ENCODE data around the gene KDM4B.

The KDM4B gene

GRCh38 chr19:5042556-5042955, 73.6 kb downstream of the KDM4B start:
- POLR2A ChIA-PET: interaction anchor here (0.7 kb wide), 1 partner anchor 10 kb away, joined by 3 read pairs; no protein-coding TSS in a partner anchor
- DNase-seq (ENCODE audit: extremely low spot score): no peak
- TF ChIP-seq CTCF (IDR thresholded peaks at IDR 0.05; ENCODE audit: control extremely low read depth, extremely low read depth, low read depth, missing control alignments): no peak
- CTCF ChIA-PET: interaction anchor here (1.7 kb wide), 1 partner anchor 11 kb away, joined by 5 read pairs; no protein-coding TSS in a partner anchor

GRCh38 chr19:5045029-5045428, 76.1 kb downstream of the KDM4B start:
- CTCF ChIA-PET: interaction anchor here (1.2 to 3.0 kb wide), 3 partner anchors 12 to 133 kb away, joined by 3 to 10 read pairs (median 4); no protein-coding TSS in a partner anchor
- no peak for DNase-seq (ENCODE audit: extremely low spot score)
- no peak for TF ChIP-seq CTCF (IDR thresholded peaks at IDR 0.05; ENCODE audit: control extremely low read depth, extremely low read depth, low read depth, missing control alignments)
- POLR2A ChIA-PET: no interaction called here

GRCh38 chr19:5045956-5046338, 77.0 kb downstream of the KDM4B start:
- POLR2A ChIA-PET: no interaction called here
- no peak for DNase-seq (ENCODE audit: extremely low spot score)
- CTCF ChIA-PET: interaction anchor here (1.2 to 3.0 kb wide), 5 partner anchors 15 to 134 kb away, joined by 3 to 10 read pairs (median 4); no protein-coding TSS in a partner anchor
- no peak for TF ChIP-seq CTCF (IDR thresholded peaks at IDR 0.05; ENCODE audit: control extremely low read depth, extremely low read depth, low read depth, missing control alignments)

- no peak for TF ChIP-seq CTCF (IDR thresholded peaks at IDR 0.05; ENCODE audit: control extremely low read depth, extremely low read depth, low read depth, missing control alignments)
- CTCF ChIA-PET: interaction anchor here (1.3 to 3.0 kb wide), 4 partner anchors 15 to 135 kb away, joined by 3 to 10 read pairs (median 6); no protein-coding TSS in a partner anchor
- DNase-seq (ENCODE audit: extremely low spot score): no peak
- POLR2A ChIA-PET: no interaction called here
Observed at GRCh38 chr19:5046339-5047039, 77.6 kb downstream of the KDM4B start.

GRCh38 chr19:5047251-5047935, 78.5 kb downstream of the KDM4B start:
- DNase-seq (ENCODE audit: extremely low spot score): no peak
- TF ChIP-seq CTCF (IDR thresholded peaks at IDR 0.05; ENCODE audit: control extremely low read depth, extremely low read depth, low read depth, missing control alignments): no peak
- POLR2A ChIA-PET: no interaction called here
- CTCF ChIA-PET: interaction anchor here (1.6 to 3.3 kb wide), 3 partner anchors 14 to 20 kb away, joined by 4 to 12 read pairs (median 8); no protein-coding TSS in a partner anchor

- DNase-seq (ENCODE audit: extremely low spot score): peak; percentile 86
- ChIA-PET POLR2A (no interaction called here), CTCF (interaction anchor here (0.6 to 3.3 kb wide), 13 partner anchors 10 to 303 kb away, joined by 3 to 12 read pairs (median 4); no protein-coding TSS in a partner anchor)
- TF ChIP-seq CTCF (IDR thresholded peaks at IDR 0.05; ENCODE audit: control extremely low read depth, extremely low read depth, low read depth, missing control alignments): peak; percentile 90
Observed at GRCh38 chr19:5048091-5048726, 79.3 kb downstream of the KDM4B start.
